ENCODE data around the gene UBE2S.

DNA sequence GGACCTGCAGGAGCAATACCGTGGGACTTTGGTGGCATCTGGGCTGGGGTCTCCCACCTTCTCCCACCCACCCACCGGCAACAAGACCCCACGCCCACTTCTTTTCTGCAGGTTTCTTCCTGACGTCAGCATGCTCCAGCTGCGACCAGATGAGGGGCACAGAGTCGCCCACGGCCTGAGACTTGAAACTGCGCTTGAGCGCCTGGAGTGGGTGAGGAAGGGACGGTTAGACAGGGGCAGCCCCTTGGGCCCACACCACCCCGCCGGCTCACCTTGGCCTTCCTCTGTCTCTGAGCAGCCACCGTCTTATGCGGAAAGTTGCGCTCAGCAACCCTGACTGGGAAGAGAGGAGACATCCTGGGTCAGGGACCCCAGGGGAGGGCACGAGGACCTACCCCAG is 46.7 kb downstream of the UBE2S start:
- TF ChIP-seq CTCF (conservative IDR thresholded peaks at IDR 0.05; ENCODE audit: low read length), result no peak
- TF ChIP-seq EZH2phosphoT487 (IDR thresholded peaks at IDR 0.05; ENCODE audit: borderline replicate concordance), result no peak
